MCF 10A (cell line): Measurements from ENCODE around the gene COL1A2. TPM values are rescaled to one million over a fixed set of nuclear protein-coding genes. Genes with fewer than 3 reads are reported as not detected.
A peak's percentile ranks its signal among the peaks of the same experiment; 100 is the strongest.

ENCODE experiments used
- BruUV-seq: library from RNA; stranded (reverse); fragments of 400-500 nt; replicated peaks from 2 replicates; lab custom pipeline; 2021; lab: Mats Ljungman, UMichigan
- CTCF ChIA-PET: fragments of 300-600 bp; sonication (Branson Sonifier 250); formaldehyde crosslinking; extraction: SDS; loops from one replicate; lab custom pipeline; 2021; ENCODE audit warnings: antibody characterized with exemption, inconsistent platforms; lab: Yijun Ruan, JAX
- POLR2A ChIA-PET: fragments of 300-600, 350-650 bp; sonication (Branson Sonifier 250); formaldehyde crosslinking; extraction: SDS; loops from one replicate; lab custom pipeline; 2020; ENCODE audit warnings: antibody characterized with exemption, inconsistent platforms; lab: Yijun Ruan, JAX
- DNase-seq: peaks from one replicate; pipeline ENCODE4 v3.0.0-alpha.2; 2018; ENCODE audit not compliant: unreplicated experiment
- H3K27ac Mint-ChIP-seq: one replicate; pipeline ENCODE4 v1.8.0; 2022; ENCODE audit warnings: mild to moderate bottlenecking, low read depth, mixed read lengths; ENCODE audit not compliant: unreplicated experiment
- H3K27me3 Mint-ChIP-seq: one replicate; pipeline ENCODE4 v1.8.0; 2022; ENCODE audit warnings: mixed read lengths; ENCODE audit not compliant: insufficient read depth, unreplicated experiment
- H3K36me3 Mint-ChIP-seq: one replicate; pipeline ENCODE4 v1.8.0; 2022; ENCODE audit warnings: mild to moderate bottlenecking, moderate library complexity, mixed read lengths; ENCODE audit not compliant: insufficient read depth, unreplicated experiment
- H3K4me1 Mint-ChIP-seq: one replicate; pipeline ENCODE4 v1.8.0; 2022; ENCODE audit warnings: mixed read lengths; ENCODE audit not compliant: insufficient read depth, unreplicated experiment
- H3K4me3 Mint-ChIP-seq: one replicate; pipeline ENCODE4 v1.8.0; 2022; ENCODE audit warnings: mild to moderate bottlenecking, moderate library complexity, mixed read lengths; ENCODE audit not compliant: unreplicated experiment
- H3K9me3 Mint-ChIP-seq: one replicate; pipeline ENCODE4 v1.8.0; 2022; ENCODE audit warnings: mixed read lengths; ENCODE audit not compliant: unreplicated experiment
- intact Hi-C: fragments of 100-400 bp; cut with micrococcal nuclease; formaldehyde crosslinking; loops from 2 replicates; pipeline ENCODE4 v1.14.1; 2022
- total RNA-seq: library from RNA; stranded (reverse); gene quantifications from 2 replicates; pipeline ENCODE4 v1.2.3, GENCODE V29; 2022
- TF ChIP-seq, protein P1 (sequence below): fragments of 200-600 bp; IDR thresholded peaks from one replicate; pipeline ENCODE4 v1.8.0; 2022; ENCODE audit warnings: antibody characterized with exemption, mild to moderate bottlenecking; ENCODE audit not compliant: unreplicated experiment

The COL1A2 gene
- total RNA-seq, 1 experiment from 2014 or later: not detected

DNA sequence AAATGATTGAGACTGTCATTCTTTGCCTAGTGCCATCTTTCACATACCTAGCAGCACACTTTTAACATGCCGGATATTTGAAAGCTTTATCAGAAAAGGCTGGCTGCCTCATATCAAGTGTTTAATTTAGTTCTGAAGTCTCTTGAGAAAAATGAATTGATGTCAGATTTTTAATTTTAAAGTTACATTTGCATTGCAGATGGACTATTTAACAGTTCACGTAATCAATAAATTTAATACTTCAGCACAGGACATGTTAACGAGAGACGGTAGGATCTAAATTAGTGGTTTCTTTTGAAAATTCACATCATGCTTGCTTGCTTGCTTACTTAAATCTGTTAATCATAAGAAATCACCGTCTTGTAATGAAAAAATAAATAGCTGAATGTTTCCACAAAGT is 51.6 kb downstream of the COL1A2 start:
- CTCF ChIA-PET: interaction anchor here (0.6 to 7.2 kb wide), 13 partner anchors 9 to 1240 kb away, joined by 3 to 81 read pairs (median 5); partner anchors contain the start of gene SGCE

DNA sequence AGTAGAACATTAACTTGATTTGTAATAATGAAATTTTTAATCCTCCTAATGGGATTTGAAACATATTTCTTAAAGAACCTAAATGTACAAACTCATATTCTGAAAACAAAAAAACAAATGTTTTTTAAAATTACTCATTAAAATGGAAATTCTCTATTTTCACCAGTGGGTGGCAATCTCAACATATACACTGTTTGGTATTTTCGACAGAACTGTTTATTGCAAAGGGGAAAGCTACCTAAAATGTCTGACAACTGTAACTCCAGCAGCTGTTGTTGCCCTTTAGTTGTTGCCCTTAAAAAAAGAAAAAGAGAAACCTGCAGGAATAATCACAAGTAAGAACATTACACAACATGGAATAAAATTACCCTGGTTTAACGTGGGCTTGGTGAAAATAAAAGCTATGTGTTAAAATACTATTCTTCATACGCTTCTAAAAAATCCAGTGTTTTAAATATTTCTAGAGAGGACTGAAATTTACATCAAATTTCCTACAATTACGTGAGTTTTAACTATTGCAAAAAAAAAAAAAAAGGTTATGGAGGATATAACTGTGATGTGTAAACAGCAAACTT is 54.5 kb downstream of the COL1A2 start:
- BruUV-seq: no TSS peak
- intact Hi-C loops: loop anchor here (1.0 to 5.0 kb wide), 6 partner anchors 208 to 1243 kb away; no protein-coding TSS in a partner anchor
- no peaks in the 10 kb centered on the region for H3K36me3 Mint-ChIP-seq
- H3K27ac Mint-ChIP-seq: no peak overlapping the region
- ChIA-PET POLR2A (interaction anchor here (0.7 to 2.2 kb wide), 9 partner anchors 61 to 1239 kb away, joined by 3 to 19 read pairs (median 3); partner anchors contain the start of gene SGCE), CTCF (interaction anchor here (0.6 to 7.2 kb wide), 48 partner anchors 7 to 1240 kb away, joined by 3 to 81 read pairs (median 4); partner anchors contain the start of gene SGCE)
- TF ChIP-seq, protein P1, sequence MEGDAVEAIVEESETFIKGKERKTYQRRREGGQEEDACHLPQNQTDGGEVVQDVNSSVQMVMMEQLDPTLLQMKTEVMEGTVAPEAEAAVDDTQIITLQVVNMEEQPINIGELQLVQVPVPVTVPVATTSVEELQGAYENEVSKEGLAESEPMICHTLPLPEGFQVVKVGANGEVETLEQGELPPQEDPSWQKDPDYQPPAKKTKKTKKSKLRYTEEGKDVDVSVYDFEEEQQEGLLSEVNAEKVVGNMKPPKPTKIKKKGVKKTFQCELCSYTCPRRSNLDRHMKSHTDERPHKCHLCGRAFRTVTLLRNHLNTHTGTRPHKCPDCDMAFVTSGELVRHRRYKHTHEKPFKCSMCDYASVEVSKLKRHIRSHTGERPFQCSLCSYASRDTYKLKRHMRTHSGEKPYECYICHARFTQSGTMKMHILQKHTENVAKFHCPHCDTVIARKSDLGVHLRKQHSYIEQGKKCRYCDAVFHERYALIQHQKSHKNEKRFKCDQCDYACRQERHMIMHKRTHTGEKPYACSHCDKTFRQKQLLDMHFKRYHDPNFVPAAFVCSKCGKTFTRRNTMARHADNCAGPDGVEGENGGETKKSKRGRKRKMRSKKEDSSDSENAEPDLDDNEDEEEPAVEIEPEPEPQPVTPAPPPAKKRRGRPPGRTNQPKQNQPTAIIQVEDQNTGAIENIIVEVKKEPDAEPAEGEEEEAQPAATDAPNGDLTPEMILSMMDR: peak; percentile 52
- no peaks in the 10 kb centered on the region for H3K9me3 Mint-ChIP-seq
- no peak overlapping the region for H3K4me3 Mint-ChIP-seq
- peaks cover 15% of the 10 kb centered on the region for H3K27me3 Mint-ChIP-seq
- peak; percentile 47 for DNase-seq
- H3K4me1 Mint-ChIP-seq: no peaks in the 10 kb centered on the region

More for the DNA sequence above, 51.6 kb downstream of the COL1A2 start:
- Mint-ChIP-seq H3K9me3 (no peaks in the 10 kb centered on the region), H3K27ac (no peak overlapping the region), H3K4me1 (no peaks in the 10 kb centered on the region), H3K27me3 (peaks cover 15% of the 10 kb centered on the region), H3K36me3 (no peaks in the 10 kb centered on the region), H3K4me3 (no peak overlapping the region)
- intact Hi-C loops: loop anchor here (5.0 kb wide), 1 partner anchor 1246 kb away; no protein-coding TSS in a partner anchor
- no peak for DNase-seq
- BruUV-seq: no TSS peak
- POLR2A ChIA-PET: interaction anchor here (0.6 to 0.9 kb wide), 2 partner anchors 150 to 619 kb away, joined by 3 to 4 read pairs; no protein-coding TSS in a partner anchor
- TF ChIP-seq, protein P1: no peak

DNA sequence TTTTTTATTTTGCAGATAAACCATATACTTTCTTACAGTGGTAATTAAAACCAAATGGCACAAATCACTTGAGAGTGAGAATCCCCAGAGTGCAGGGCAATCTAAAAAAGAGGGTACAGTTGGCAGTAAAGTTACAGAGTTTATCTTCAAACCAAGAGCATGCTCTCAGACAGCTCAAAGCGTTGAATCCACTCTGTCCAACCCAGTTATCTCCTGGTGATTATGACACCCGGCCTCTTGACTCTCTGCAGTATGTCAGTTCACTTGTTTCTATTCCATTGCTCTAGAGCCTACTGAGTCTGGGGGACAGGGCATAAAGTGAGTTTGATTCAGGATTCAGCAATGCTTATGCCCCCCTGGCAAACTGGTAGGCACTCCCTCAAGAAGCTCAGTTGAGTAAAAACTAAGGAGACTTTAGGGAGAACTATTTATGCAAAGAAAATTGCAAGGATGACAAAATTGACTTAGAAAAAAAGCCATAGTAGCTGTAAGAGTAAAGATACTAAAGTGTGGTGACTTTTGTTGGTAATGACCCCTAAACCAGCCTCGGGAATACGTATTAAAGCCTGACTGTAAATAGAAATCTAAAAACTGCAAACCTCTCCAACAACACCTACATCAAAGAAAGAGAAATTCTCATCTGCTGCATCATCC is 55.5 kb downstream of the COL1A2 start:
- no peak overlapping the region for H3K27ac Mint-ChIP-seq
- H3K36me3 Mint-ChIP-seq: no peaks in the 10 kb centered on the region
- ChIA-PET CTCF (interaction anchor here (0.6 to 7.2 kb wide), 52 partner anchors 8 to 1240 kb away, joined by 3 to 81 read pairs (median 4); partner anchors contain the start of gene SGCE), POLR2A (interaction anchor here (0.5 to 2.2 kb wide), 8 partner anchors 60 to 1101 kb away, joined by 3 to 19 read pairs (median 4); partner anchors contain the start of gene SGCE)
- TF ChIP-seq, protein P1: no peak
- intact Hi-C loops: no loop called here
- no peaks in the 10 kb centered on the region for H3K9me3 Mint-ChIP-seq
- peaks cover 10% of the 10 kb centered on the region for H3K27me3 Mint-ChIP-seq
- no TSS peak for BruUV-seq
- H3K4me1 Mint-ChIP-seq: no peaks in the 10 kb centered on the region
- no peak overlapping the region for H3K4me3 Mint-ChIP-seq
- no peak for DNase-seq

DNA sequence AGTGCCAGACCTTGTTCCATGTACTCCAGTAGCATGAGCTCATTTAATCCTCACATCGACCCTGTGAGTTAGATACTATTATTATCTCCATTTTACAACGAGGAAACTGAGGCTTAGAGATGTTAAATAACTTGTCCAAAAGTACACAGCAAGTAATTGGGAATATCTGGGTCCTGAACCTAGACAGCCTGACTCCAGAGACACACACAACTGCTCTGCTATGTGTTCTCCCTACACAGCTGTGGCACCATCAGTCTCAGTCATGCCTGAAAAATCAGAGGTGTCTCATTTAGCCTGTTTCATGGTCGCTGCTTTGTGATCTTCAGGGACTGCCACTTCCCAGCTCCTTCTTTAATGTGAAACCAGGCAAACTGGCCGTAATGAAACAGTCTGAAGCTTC is 56.5 kb downstream of the COL1A2 start:
- no peaks in the 10 kb centered on the region for H3K9me3 Mint-ChIP-seq
- no peak overlapping the region for H3K27ac Mint-ChIP-seq
- TF ChIP-seq, protein P1: no peak
- DNase-seq: no peak
- H3K4me3 Mint-ChIP-seq: no peak overlapping the region
- ChIA-PET CTCF (interaction anchor here (0.5 to 7.2 kb wide), 15 partner anchors 15 to 1239 kb away, joined by 3 to 81 read pairs (median 6); partner anchors contain the start of gene SGCE), POLR2A (interaction anchor here (0.5 kb wide), 1 partner anchor 595 kb away, joined by 3 read pairs; no protein-coding TSS in a partner anchor)
- no peaks in the 10 kb centered on the region for H3K27me3 Mint-ChIP-seq
- H3K4me1 Mint-ChIP-seq: no peaks in the 10 kb centered on the region
- BruUV-seq: no TSS peak
- no peaks in the 10 kb centered on the region for H3K36me3 Mint-ChIP-seq
- intact Hi-C loops: no loop called here
